HEK293 (cell line): ENCODE data around the gene GTF2H3.
A peak's percentile ranks its signal among the peaks of the same experiment; 100 is the strongest.

Source experiments
- BCL11B ChIP-seq: fragments of 450-650 bp; formaldehyde crosslinking; IDR thresholded peaks from 2 replicates; pipeline ENCODE4 v1.5.1; 2016; ENCODE audit warnings: low read depth, missing biosample characterization, missing genetic modification characterization
- GLI4 ChIP-seq: fragments of 450-650 bp; formaldehyde crosslinking; IDR thresholded peaks from 2 replicates; pipeline ENCODE4 v1.5.1; 2016; ENCODE audit warnings: missing biosample characterization, missing genetic modification characterization
- GLIS1 ChIP-seq: fragments of 450-650 bp; formaldehyde crosslinking; IDR thresholded peaks from 2 replicates; pipeline ENCODE4 v1.5.1; 2016; ENCODE audit warnings: missing biosample characterization, missing genetic modification characterization
- HOXA7 ChIP-seq: sonication (generic); formaldehyde crosslinking; IDR thresholded peaks from 2 replicates; pipeline ENCODE4 v1.8.1; 2022; ENCODE audit warnings: missing genetic modification reagents, borderline replicate concordance
- IKZF3 ChIP-seq: fragments of 450-650 bp; IDR thresholded peaks from 2 replicates; pipeline ENCODE4 v1.5.0; 2018; ENCODE audit warnings: missing biosample characterization, mild to moderate bottlenecking, missing genetic modification characterization, moderate library complexity
- INSM2 ChIP-seq: fragments of 450-650 bp; formaldehyde crosslinking; IDR thresholded peaks from 2 replicates; pipeline ENCODE4 v1.5.1; 2016; ENCODE audit warnings: missing biosample characterization, missing genetic modification characterization
- MEIS1 ChIP-seq: sonication (generic); formaldehyde crosslinking; IDR thresholded peaks from 2 replicates; pipeline ENCODE4 v1.8.1; 2022; ENCODE audit warnings: missing genetic modification reagents, mild to moderate bottlenecking, borderline replicate concordance
- MYNN ChIP-seq: fragments of 450-650 bp; formaldehyde crosslinking; IDR thresholded peaks from 2 replicates; pipeline ENCODE4 v1.5.1; 2016; ENCODE audit warnings: missing biosample characterization, missing genetic modification characterization, borderline replicate concordance
- SALL2 ChIP-seq: fragments of 450-650 bp; formaldehyde crosslinking; IDR thresholded peaks from 2 replicates; pipeline ENCODE4 v1.5.0; 2017; ENCODE audit warnings: missing biosample characterization, mild to moderate bottlenecking, missing genetic modification characterization, borderline replicate concordance
- SETDB1 ChIP-seq: IDR thresholded peaks from one replicate; pipeline ENCODE4 v1.6.1; 2017; ENCODE audit warnings: mild to moderate bottlenecking, low read length, moderate library complexity, mixed read lengths; ENCODE audit not compliant: insufficient read length
- ZBTB1 ChIP-seq: fragments of 450-650 bp; formaldehyde crosslinking; IDR thresholded peaks from 2 replicates; pipeline ENCODE4 v1.5.1; 2016; ENCODE audit warnings: missing biosample characterization, missing genetic modification characterization
- ZBTB26 ChIP-seq: fragments of 450-650 bp; formaldehyde crosslinking; optimal IDR thresholded peaks from 2 replicates; pipeline ENCODE3; 2016; ENCODE audit warnings: missing biosample characterization, mild to moderate bottlenecking, missing genetic modification characterization
- ZBTB44 ChIP-seq: fragments of 450-650 bp; IDR thresholded peaks from 2 replicates; pipeline ENCODE4 v1.5.1; 2018; ENCODE audit warnings: missing biosample characterization, mild to moderate bottlenecking, missing genetic modification characterization
- ZBTB49 ChIP-seq: fragments of 450-650 bp; formaldehyde crosslinking; IDR thresholded peaks from 2 replicates; pipeline ENCODE4 v1.5.1; 2016; ENCODE audit warnings: missing biosample characterization, missing genetic modification characterization, low read depth
- ZBTB8A ChIP-seq: fragments of 450-650 bp; formaldehyde crosslinking; IDR thresholded peaks from 2 replicates; pipeline ENCODE4 v1.5.1; 2016; ENCODE audit warnings: missing biosample characterization, missing genetic modification characterization
- ZFP41 ChIP-seq: fragments of 450-650 bp; formaldehyde crosslinking; IDR thresholded peaks from 2 replicates; pipeline ENCODE4 v1.5.1; 2016; ENCODE audit warnings: missing biosample characterization, missing genetic modification characterization, borderline replicate concordance
- ZNF10 ChIP-seq: fragments of 450-650 bp; formaldehyde crosslinking; IDR thresholded peaks from 2 replicates; pipeline ENCODE4 v1.5.1; 2017; ENCODE audit warnings: missing biosample characterization, missing genetic modification characterization
- ZNF114 ChIP-seq: fragments of 450-650 bp; formaldehyde crosslinking; IDR thresholded peaks from 2 replicates; pipeline ENCODE4 v1.5.0; 2017; ENCODE audit warnings: missing biosample characterization, missing genetic modification characterization
- ZNF132 ChIP-seq: fragments of 450-650 bp; formaldehyde crosslinking; IDR thresholded peaks from 2 replicates; pipeline ENCODE4 v1.5.1; 2017; ENCODE audit warnings: missing biosample characterization, missing genetic modification characterization, borderline replicate concordance
- ZNF16 ChIP-seq: fragments of 450-650 bp; formaldehyde crosslinking; IDR thresholded peaks from 2 replicates; pipeline ENCODE4 v1.5.1; 2016; ENCODE audit warnings: low read depth, missing biosample characterization, missing genetic modification characterization
- ZNF169 ChIP-seq: fragments of 450-650 bp; formaldehyde crosslinking; IDR thresholded peaks from 2 replicates; pipeline ENCODE4 v1.5.1; 2016; ENCODE audit warnings: missing biosample characterization, missing genetic modification characterization
- ZNF341 ChIP-seq: fragments of 450-650 bp; formaldehyde crosslinking; IDR thresholded peaks from 2 replicates; pipeline ENCODE4; 2016; ENCODE audit warnings: low read depth, missing biosample characterization, missing genetic modification characterization
- ZNF416 ChIP-seq: fragments of 450-650 bp; formaldehyde crosslinking; IDR thresholded peaks from 2 replicates; pipeline ENCODE4 v1.5.1; 2016; ENCODE audit warnings: missing biosample characterization, missing genetic modification characterization
- ZNF426 ChIP-seq: fragments of 450-650 bp; formaldehyde crosslinking; IDR thresholded peaks from 2 replicates; pipeline ENCODE4 v1.5.1; 2017; ENCODE audit warnings: missing biosample characterization, missing genetic modification characterization, mild to moderate bottlenecking, inconsistent platforms, moderate library complexity
- ZNF549 ChIP-seq: fragments of 450-650 bp; IDR thresholded peaks from 2 replicates; pipeline ENCODE4 v1.5.1; 2018; ENCODE audit warnings: missing biosample characterization, missing genetic modification characterization, mild to moderate bottlenecking, inconsistent platforms, moderate library complexity
- ZNF600 ChIP-seq: fragments of 450-650 bp; formaldehyde crosslinking; IDR thresholded peaks from 2 replicates; pipeline ENCODE4 v1.5.1; 2016; ENCODE audit warnings: missing biosample characterization, missing genetic modification characterization
- ZNF623 ChIP-seq: fragments of 450-650 bp; formaldehyde crosslinking; IDR thresholded peaks from 2 replicates; pipeline ENCODE4 v1.5.1; 2016; ENCODE audit warnings: missing biosample characterization, missing genetic modification characterization
- ZNF626 ChIP-seq: fragments of 450-650 bp; sonication (Bioruptor Pico); formaldehyde crosslinking; IDR thresholded peaks from 2 replicates; pipeline ENCODE4 v1.5.1; 2018; ENCODE audit warnings: missing biosample characterization, missing genetic modification characterization, inconsistent platforms
- ZNF660 ChIP-seq: fragments of 450-650 bp; IDR thresholded peaks from 2 replicates; pipeline ENCODE4 v1.5.1; 2018; ENCODE audit warnings: missing biosample characterization, mild to moderate bottlenecking, missing genetic modification characterization
- ZNF76 ChIP-seq: fragments of 450-650 bp; formaldehyde crosslinking; IDR thresholded peaks from 2 replicates; pipeline ENCODE4; 2016; ENCODE audit warnings: low read depth, missing biosample characterization, missing genetic modification characterization, borderline replicate concordance
- ZNF785 ChIP-seq: fragments of 450-650 bp; formaldehyde crosslinking; IDR thresholded peaks from 2 replicates; pipeline ENCODE4 v1.5.1; 2016; ENCODE audit warnings: missing biosample characterization, missing genetic modification characterization
- ZNF791 ChIP-seq: fragments of 450-650 bp; formaldehyde crosslinking; IDR thresholded peaks from 2 replicates; pipeline ENCODE4 v1.5.1; 2016; ENCODE audit warnings: missing biosample characterization, missing genetic modification characterization
- ZSCAN18 ChIP-seq: fragments of 450-650 bp; formaldehyde crosslinking; IDR thresholded peaks from 2 replicates; pipeline ENCODE4 v1.5.1; 2016; ENCODE audit warnings: missing biosample characterization, missing genetic modification characterization

GTF2H3 gene

GRCh38 chr12:123670882-123671728 is 37.5 kb downstream of the GTF2H3 start, which contains the start of gene TCTN2 (continued):
- TF ChIP-seq GLIS1 (tag by site-specific recombination) (peak; percentile 92), ZNF16 (tag by site-specific recombination) (no peak), GLI4 (tag by site-specific recombination) (no peak), ZNF169 (tag by site-specific recombination) (no peak), ZNF626 (no peak), SALL2 (tag by site-specific recombination) (no peak), ZBTB8A (tag by site-specific recombination) (peak; percentile 70), ZNF114 (tag by site-specific recombination) (no peak), ZNF623 (tag by site-specific recombination) (no peak), ZNF10 (tag by site-specific recombination) (no peak), IKZF3 (no peak), BCL11B (tag by site-specific recombination) (no peak), MEIS1 (CRISPR knock-in tag) (no peak), ZNF132 (no peak), INSM2 (tag by site-specific recombination) (no peak), ZNF341 (tag by site-specific recombination) (no peak), ZNF426 (no peak), ZNF416 (tag by site-specific recombination) (no peak), HOXA7 (CRISPR knock-in tag) (no peak), ZNF76 (tag by site-specific recombination) (no peak), ZFP41 (tag by site-specific recombination) (no peak), ZBTB49 (tag by site-specific recombination) (no peak), ZBTB44 (no peak), ZNF791 (no peak), ZBTB26 (tag by site-specific recombination) (peak; percentile 27), MYNN (tag by site-specific recombination) (no peak; the same call in 1 of the 2 replicates), ZBTB1 (no peak), ZNF660 (tag by site-specific recombination) (peak; percentile 13; the same call in 1 of the 2 replicates), ZSCAN18 (no peak), SETDB1 (no peak), ZNF785 (tag by site-specific recombination) (no peak), ZNF549 (tag by site-specific recombination) (no peak), ZNF600 (tag by site-specific recombination) (peak; percentile 56; the same call in 1 of the 2 replicates)
